ENCODE measurements around the gene RWDD2A.
A peak's percentile ranks its signal among the peaks of the same experiment; 100 is the strongest.
"Not testable (repeated sequence)": the region's sequence is repeated elsewhere in the genome, so short reads cannot be mapped to it uniquely, and the experiment has no call there.

The RWDD2A gene

DNA sequence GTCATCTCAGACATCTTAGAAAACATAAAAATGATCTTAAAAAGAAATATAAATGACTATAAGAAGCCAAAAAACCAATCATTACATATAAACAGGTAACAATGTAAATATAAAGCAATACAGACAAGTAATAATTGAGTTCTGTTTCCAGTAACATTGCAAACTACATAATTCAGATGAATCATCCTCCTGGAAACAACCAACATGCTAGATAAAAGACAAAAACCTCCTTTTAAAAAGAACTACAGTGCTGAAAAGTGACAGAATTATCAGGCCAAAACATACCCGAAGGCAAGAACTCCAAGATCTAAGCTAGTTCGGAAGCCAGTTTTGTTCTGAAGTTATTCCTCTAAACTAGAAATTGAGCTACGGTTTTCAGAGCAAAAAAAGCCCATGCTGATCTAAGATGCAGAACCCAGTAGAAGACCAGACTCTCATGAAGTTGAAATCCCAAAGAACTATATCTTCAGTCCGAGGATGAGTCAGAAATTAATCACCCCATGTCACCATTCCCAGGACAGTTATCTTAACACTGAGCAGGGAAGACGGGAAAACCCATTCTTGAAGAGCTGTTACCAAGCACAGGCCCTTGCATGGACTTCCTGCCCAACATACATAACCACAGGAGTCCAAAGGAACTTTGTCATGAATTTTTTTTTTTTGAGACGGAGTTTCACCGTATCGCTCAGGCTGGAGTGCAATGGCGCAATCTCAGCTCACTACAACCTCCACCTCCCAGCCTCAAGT is 9.9 kb upstream of the RWDD2A start:
- H3K27me3 Mint-ChIP-seq: no peaks in the 10 kb centered on the region
- CTCF ChIA-PET: interaction anchor here (1.3 kb wide), 1 partner anchor 117 kb away, joined by 4 read pairs; no protein-coding TSS in a partner anchor
- H3K4me1 Mint-ChIP-seq: peaks cover 4% of the 10 kb centered on the region
- no peak overlapping the region for H3K27ac Mint-ChIP-seq
- H3K4me3 Mint-ChIP-seq: no peak overlapping the region
- peaks cover 42% of the 10 kb centered on the region for H3K36me3 Mint-ChIP-seq
- no peaks in the 10 kb centered on the region for H3K9me3 Mint-ChIP-seq
- no peak for DNase-seq

DNA sequence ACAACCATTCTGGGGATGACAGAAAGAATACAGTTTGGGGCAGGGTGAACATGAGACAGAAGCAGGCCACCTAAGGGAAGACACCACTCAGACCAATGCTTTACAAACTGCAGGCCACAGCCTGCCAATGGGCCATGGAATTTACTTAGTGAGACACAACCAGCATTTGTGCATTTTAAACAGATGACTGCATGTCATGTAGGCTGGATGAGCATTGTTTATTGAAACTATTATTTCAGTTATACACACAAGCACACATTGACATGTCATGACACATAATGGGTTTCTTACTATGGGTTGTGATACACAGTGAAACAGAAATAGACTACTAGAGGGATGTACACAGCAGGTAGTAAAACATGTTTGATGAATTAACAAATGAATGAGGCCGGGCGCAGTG is 8.1 kb upstream of the RWDD2A start:
- Mint-ChIP-seq H3K9me3 (no peaks in the 10 kb centered on the region), H3K27me3 (no peaks in the 10 kb centered on the region), H3K4me3 (no peak overlapping the region), H3K36me3 (peaks cover 42% of the 10 kb centered on the region), H3K4me1 (peaks cover 6% of the 10 kb centered on the region), H3K27ac (no peak overlapping the region)
- DNase-seq: no peak
- CTCF ChIA-PET: no interaction called here

DNA sequence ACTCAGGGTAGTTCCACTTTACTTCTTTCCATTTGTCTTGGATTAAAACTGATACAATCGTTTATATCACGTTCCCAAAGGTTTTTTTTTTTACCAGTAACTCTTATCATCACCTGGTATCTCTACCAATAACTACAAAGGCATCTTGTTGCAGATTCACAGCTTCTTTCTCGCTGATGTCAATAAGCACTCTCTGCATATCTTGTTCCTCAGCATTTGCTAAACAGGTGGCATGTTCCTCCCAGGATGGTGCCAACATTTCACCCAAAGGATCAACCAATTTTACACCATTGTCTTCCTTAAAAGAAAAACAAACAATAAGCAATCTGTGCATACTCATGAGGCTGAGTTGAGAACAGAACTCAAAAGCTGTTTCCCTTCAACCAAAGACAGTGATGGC is 4.7 kb upstream of the RWDD2A start:
- Mint-ChIP-seq H3K9me3 (no peaks in the 10 kb centered on the region), H3K4me3 (no peak overlapping the region), H3K27ac (no peak overlapping the region), H3K36me3 (peaks cover 39% of the 10 kb centered on the region), H3K27me3 (peaks cover 4% of the 10 kb centered on the region), H3K4me1 (peaks cover 23% of the 10 kb centered on the region)
- no peak for DNase-seq
- CTCF ChIA-PET: interaction anchor here (0.8 to 1.7 kb wide), 3 partner anchors 9 to 326 kb away, joined by 3 to 4 read pairs (median 4); no protein-coding TSS in a partner anchor

DNA sequence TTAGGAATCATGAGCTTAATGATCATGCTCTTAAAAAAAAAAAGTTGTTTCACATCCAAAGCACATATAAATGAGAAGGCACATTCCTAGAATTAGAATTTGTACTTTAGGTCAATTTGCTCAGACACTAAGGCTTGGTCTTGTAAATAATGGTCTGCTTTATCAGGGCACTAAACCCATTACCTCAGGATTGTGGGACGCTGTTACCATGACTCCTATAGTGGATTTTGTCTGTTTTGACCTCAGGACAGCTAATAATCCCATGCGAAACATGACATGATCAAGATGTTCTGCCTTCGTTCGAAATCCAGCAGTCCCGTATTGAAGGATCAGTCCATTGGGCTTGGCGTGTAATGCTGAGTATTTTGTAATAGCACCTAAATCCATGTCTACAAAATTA is 2.5 kb upstream of the RWDD2A start:
- H3K27ac Mint-ChIP-seq: no peak overlapping the region
- H3K36me3 Mint-ChIP-seq: peaks cover 27% of the 10 kb centered on the region
- peaks cover 34% of the 10 kb centered on the region for H3K4me1 Mint-ChIP-seq
- peaks cover 12% of the 10 kb centered on the region for H3K27me3 Mint-ChIP-seq
- DNase-seq: no peak
- CTCF ChIA-PET: interaction anchor here (1.3 kb wide), 1 partner anchor 123 kb away, joined by 3 read pairs; the partner anchor contains the start of gene DOP1A
- no peak overlapping the region for H3K4me3 Mint-ChIP-seq
- H3K9me3 Mint-ChIP-seq: no peaks in the 10 kb centered on the region

DNA sequence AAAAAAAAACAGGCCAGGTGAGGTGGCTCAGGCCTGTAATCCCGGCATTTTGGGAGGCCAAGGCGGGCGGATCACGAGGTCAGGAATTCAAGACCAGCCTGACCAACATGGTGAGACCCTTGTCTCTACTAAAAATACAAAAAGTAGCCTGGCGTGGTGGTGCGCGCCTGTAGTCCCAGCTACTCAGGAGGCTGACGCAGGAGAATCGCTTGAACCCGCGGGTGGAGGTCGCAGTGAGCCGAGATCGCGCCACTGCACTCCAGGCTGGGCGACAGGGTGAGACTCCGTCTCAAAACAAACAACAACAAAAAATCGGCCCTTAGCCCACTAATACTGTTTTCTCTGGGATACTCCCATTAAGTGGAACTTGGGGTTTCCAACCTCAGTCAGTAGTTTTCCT is 1.2 kb upstream of the RWDD2A start:
- CTCF ChIA-PET: interaction anchor here (1.0 to 1.1 kb wide), 2 partner anchors 125 to 127 kb away, joined by 3 to 6 read pairs; partner anchors contain the start of genes DOP1A and UBE3D
- Mint-ChIP-seq H3K4me3 (peak overlapping the region; percentile 97), H3K4me1 (peaks cover 44% of the 10 kb centered on the region), H3K27me3 (peaks cover 12% of the 10 kb centered on the region), H3K36me3 (peaks cover 25% of the 10 kb centered on the region)
- H3K27ac Mint-ChIP-seq, DNase-seq, H3K9me3 Mint-ChIP-seq: not testable (repeated sequence)

DNA sequence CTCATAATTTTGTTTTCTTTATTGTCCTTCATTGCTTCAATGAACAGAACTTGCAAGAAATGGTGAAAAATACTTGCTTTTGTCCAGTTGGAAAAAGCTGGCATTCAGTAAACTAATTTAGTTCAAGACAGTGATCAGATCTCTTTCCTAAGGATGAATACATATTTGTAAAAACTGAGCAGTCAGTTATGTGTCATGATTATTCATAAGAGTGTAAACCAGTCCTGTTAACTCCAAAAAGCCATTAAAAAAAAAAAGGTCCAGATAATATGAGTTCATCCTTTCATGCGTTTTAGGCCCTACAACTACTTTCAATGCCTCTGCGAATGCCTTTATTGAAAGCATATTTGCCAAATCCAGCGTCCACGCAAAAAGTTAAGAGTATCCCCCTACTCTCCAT is 701 bp upstream of the RWDD2A start:
- H3K27me3 Mint-ChIP-seq: peaks cover 12% of the 10 kb centered on the region

DNA sequence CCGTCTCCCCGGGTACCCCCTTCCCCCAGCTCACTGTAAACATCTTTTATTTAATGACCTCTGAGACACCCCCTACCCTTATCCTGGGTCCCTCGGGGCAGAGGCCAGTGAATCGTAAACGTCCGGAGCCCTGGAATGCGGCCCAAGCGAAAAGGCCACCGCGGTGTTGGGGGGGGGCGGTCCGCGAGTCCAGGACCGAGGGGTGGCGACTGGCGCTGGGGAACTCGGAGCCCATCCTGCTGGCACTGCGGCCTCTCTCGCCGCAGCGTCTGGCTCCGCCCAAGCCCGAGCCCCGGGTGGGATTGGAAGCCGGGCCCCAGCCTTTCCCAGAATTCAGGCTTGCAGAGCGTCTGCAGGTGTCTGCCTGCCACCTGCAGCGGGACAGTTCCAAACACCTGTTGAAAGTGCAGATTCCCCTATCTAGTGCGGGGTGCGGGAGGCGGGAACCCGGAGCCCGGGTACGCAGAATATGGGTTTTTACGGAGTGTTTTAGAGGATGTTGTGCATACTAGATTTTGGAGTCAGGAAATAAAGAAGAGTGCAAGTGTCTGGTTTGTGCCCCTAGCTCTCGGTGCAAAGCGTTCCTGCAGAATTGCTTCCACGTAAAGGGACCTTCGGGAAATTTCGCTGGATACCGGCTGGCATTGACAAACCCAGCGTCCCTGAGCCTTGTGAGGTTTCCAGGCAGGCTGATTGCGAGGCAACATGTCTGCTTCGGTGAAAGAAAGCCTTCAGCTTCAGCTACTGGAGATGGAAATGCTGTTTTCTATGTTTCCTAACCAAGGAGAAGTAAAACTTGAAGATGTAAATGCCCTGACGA is 800 bp downstream of the RWDD2A start:
- CTCF ChIA-PET: interaction anchor here (7.1 kb wide), 1 partner anchor 128 kb away, joined by 35 read pairs; the partner anchor contains the start of genes DOP1A and UBE3D
- H3K27ac Mint-ChIP-seq: no peak overlapping the region
- H3K9me3 Mint-ChIP-seq: no peaks in the 10 kb centered on the region
- H3K4me1 Mint-ChIP-seq: peaks cover 44% of the 10 kb centered on the region
- H3K4me3 Mint-ChIP-seq: peak overlapping the region; percentile 97
- DNase-seq: peak; percentile 47
- peaks cover 18% of the 10 kb centered on the region for H3K36me3 Mint-ChIP-seq
- peaks cover 12% of the 10 kb centered on the region for H3K27me3 Mint-ChIP-seq

More for the DNA sequence above, 701 bp upstream of the RWDD2A start:
- Mint-ChIP-seq H3K27ac (peak overlapping the region; percentile 91), H3K9me3 (no peaks in the 10 kb centered on the region), H3K4me1 (peaks cover 44% of the 10 kb centered on the region), H3K36me3 (peaks cover 25% of the 10 kb centered on the region), H3K4me3 (peak overlapping the region; percentile 97)
- no peak for DNase-seq
- CTCF ChIA-PET: interaction anchor here (1.1 kb wide), 1 partner anchor 125 kb away, joined by 6 read pairs; the partner anchor contains the start of gene DOP1A

DNA sequence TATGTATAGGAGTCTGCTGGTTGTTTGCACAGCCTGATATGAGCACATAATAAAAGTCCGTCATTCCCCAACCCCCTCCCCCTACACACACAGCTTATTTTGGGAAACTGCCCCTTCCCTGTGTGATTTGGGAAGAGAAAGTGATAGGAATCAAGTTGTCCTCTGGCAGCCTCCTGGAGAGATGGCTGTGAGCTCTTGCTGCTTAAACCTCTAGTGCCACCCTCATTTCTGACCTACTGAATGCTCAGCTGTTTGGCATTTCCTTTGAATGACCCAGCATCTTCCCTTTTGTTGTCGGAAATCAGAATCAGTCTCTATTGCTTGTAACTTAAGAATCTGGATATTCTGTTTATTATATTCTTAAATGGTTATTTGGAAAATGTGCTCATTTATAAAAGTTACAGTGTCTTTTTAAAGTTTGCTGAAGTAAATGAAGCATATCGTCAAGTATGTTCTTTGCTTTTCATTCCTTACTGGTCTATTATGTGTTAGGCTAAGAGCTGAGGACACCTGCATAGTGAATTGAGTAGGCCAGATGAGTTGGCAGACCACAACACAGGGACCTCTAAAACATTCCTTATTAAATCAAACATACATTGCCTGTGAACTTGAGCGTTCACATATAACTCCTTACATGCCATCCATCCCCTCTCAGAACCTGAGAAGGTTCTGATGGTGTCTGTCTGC is 5.5 kb downstream of the RWDD2A start:
- Mint-ChIP-seq H3K9me3 (no peaks in the 10 kb centered on the region), H3K36me3 (peaks cover 6% of the 10 kb centered on the region)

DNA sequence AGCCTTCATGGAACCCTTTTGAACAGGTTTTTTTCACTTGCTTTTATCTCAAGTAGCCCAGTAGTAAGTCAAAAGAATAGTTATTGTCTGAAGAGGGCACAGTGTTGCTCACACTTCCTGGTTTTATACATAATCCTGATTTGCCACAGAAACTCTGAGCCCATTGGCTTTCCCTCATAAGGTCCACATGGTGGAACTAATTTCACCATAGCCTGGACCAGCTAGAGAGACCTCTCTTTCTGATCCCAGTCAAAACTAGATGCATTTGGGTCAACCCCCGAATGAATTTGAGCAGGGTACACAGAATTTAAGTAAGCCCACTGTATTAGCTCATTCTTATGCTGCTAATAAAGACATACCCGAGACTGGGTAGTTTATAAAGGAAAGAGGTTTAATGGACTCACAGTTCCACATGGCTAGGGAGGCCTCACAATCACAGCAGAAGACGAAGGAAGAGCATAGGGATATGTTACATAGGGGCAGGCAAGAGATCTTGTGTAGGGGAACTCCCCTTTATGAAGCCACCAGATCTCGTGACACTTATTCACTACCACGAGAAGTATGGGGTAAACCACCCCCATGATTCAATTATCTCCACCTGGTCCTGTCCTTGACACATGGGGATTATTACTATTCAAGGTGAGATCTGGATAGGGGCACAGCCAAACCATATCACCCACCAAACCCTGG is 6.2 kb downstream of the RWDD2A start:
- peaks cover 1% of the 10 kb centered on the region for H3K27me3 Mint-ChIP-seq
- H3K9me3 Mint-ChIP-seq: no peaks in the 10 kb centered on the region
- peaks cover 3% of the 10 kb centered on the region for H3K36me3 Mint-ChIP-seq
- CTCF ChIA-PET: interaction anchor here (7.1 kb wide), 1 partner anchor 133 kb away, joined by 35 read pairs; the partner anchor contains the start of genes DOP1A and UBE3D
- peaks cover 17% of the 10 kb centered on the region for H3K4me1 Mint-ChIP-seq
- no peak overlapping the region for H3K27ac Mint-ChIP-seq
- no peak for DNase-seq
- no peak overlapping the region for H3K4me3 Mint-ChIP-seq

More for the DNA sequence above, 5.5 kb downstream of the RWDD2A start:
- Mint-ChIP-seq H3K4me1 (peaks cover 21% of the 10 kb centered on the region), H3K27ac (no peak overlapping the region), H3K4me3 (no peak overlapping the region), H3K27me3 (peaks cover 8% of the 10 kb centered on the region)
- CTCF ChIA-PET: interaction anchor here (0.8 to 7.1 kb wide), 3 partner anchors 9 to 132 kb away, joined by 4 to 35 read pairs (median 4); partner anchors contain the start of genes DOP1A and UBE3D
- DNase-seq: no peak

DNA sequence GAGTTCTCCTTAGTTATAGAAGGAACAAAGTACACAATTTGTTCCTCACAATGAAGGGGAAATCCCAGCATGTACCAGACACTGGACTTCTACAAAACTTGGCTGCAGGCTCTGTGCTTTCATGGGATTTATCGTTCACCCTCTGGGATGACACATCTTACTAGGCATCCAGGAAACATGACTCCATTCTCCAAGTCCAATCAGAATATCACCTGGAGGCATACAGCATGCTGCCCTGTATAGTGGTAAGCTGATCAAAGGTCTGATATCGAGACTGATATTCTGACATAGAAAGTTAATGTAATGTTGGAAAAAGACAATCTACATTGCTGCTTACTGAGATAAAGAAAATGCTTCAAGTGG is 6.7 kb downstream of the RWDD2A start:
- Mint-ChIP-seq H3K36me3 (peaks cover 2% of the 10 kb centered on the region), H3K27ac (no peak overlapping the region), H3K4me1 (peaks cover 13% of the 10 kb centered on the region), H3K4me3 (no peak overlapping the region), H3K27me3 (no peaks in the 10 kb centered on the region), H3K9me3 (no peaks in the 10 kb centered on the region)
- CTCF ChIA-PET: interaction anchor here (7.1 kb wide), 1 partner anchor 134 kb away, joined by 35 read pairs; the partner anchor contains the start of genes DOP1A and UBE3D
- DNase-seq: no peak

DNA sequence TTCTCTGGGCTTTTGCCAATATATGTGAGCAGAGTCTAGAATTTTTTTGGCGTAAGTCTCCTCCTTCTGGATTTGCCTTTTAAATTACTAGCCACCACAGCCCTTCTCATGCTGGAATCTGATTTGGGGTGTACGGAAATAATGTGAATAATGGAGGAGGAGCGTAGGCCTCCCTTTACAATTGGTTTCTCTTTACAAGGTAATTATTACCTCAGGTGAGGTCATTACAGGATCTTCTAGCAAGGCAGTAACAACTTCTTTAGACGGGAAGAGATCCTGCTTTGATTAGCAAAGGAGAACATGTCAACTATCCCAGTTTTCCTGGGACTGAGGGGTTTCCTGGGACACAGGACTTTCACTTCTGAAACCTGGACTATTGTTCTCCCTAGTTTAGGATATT is 8.9 kb downstream of the RWDD2A start:
- no peaks in the 10 kb centered on the region for H3K9me3 Mint-ChIP-seq
- no peaks in the 10 kb centered on the region for H3K4me1 Mint-ChIP-seq
- H3K27me3 Mint-ChIP-seq: peaks cover 7% of the 10 kb centered on the region
- H3K36me3 Mint-ChIP-seq: no peaks in the 10 kb centered on the region
- DNase-seq: no peak
- H3K27ac Mint-ChIP-seq: no peak overlapping the region
- H3K4me3 Mint-ChIP-seq: no peak overlapping the region
- CTCF ChIA-PET: no interaction called here

DNA sequence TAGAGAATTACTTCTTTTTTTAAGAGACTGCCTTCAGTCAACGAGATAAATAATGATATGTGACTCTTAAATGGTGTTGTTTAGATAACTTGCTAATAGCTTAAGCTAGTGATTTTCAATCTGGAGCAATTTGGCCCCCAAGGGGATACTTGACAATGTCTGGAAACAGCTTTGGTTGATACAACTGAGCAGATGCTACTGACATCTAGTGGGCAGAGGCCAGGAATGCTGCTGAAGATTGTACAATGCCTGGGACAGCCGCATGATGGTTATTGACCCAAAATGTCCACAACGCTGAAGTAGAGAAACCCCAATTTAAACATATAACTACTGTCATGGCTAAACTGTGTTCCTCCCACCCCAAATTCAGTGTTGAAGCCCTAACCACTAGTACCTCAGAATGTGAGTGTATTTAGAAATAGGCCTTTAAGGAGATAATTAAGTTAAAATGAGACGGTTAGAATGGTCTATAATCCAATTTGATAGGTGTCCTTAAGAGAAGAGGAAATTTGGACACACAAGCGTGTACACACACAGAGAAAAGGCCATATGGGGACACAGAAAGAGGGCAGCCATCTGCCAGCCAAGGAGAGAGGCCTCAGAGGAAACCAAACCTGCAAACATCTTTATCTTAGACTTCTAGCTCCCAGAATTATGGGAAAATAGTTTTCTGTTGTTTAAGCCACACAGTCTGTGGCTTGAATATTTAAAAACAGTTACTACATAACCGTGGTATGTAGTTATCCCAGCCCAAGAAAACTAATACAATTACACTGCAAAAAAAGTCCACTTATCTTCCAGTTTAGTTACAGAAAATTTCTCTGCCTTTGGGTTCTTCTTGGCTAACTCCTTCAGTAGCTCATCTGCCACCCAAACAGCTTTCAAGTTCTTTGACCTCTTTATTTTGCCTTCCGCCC is 22.2 kb downstream of the RWDD2A start:
- peak; percentile 70 for DNase-seq
- Mint-ChIP-seq H3K27me3 (peaks cover 12% of the 10 kb centered on the region), H3K4me1 (no peaks in the 10 kb centered on the region), H3K4me3 (no peak overlapping the region), H3K27ac (no peak overlapping the region), H3K36me3 (no peaks in the 10 kb centered on the region), H3K9me3 (no peaks in the 10 kb centered on the region)
- CTCF ChIA-PET: interaction anchor here (0.6 to 10.7 kb wide), 8 partner anchors 17 to 1043 kb away, joined by 3 to 169 read pairs (median 4); partner anchors contain the start of genes DOP1A and UBE3D

Data from activated naive CD4-positive, alpha-beta T cell treated with anti-CD3 and anti-CD28 coated beads, Interleukin-2, amount 10 ng/mL, durations not matched to agents 7 days and 5 days (primary cell).